AG04449 (cell line): Measurements from ENCODE around the gene ADIRF.

ENCODE experiments used
- CTCF ChIA-PET: fragments of 350-600 bp; formaldehyde crosslinking; extraction: SDS; loops from one replicate; lab custom pipeline; 2021; ENCODE audit warnings: antibody characterized with exemption; lab: Yijun Ruan, JAX
- POLR2A ChIA-PET: fragments of 400-600, 350-600 bp; formaldehyde crosslinking; extraction: SDS; loops from one replicate; lab custom pipeline; 2020; ENCODE audit warnings: antibody characterized with exemption, inconsistent platforms; lab: Yijun Ruan, JAX
- DNase-seq: peaks from one replicate; pipeline ENCODE4 v3.0.0-alpha.2; 2010; ENCODE audit warnings: low read depth, low spot score
- H3K4me3 ChIP-seq: 2 replicates; pipeline ENCODE4 v1.5.1; 2011; ENCODE audit warnings: low read depth, mild to moderate bottlenecking, control low read depth, low read length
- CTCF ChIP-seq: IDR thresholded peaks from one replicate; pipeline ENCODE4 v1.5.1; 2011; ENCODE audit warnings: mild to moderate bottlenecking, moderate library complexity, low read length, control low read depth, inconsistent platforms; ENCODE audit not compliant: insufficient read depth; ENCODE audit errors: missing control alignments

Gene ADIRF

GRCh38 chr10:86962981-86963310 is 5.3 kb upstream of the ADIRF start:
- DNase-seq: no peak
- POLR2A ChIA-PET: no interaction called here
- H3K4me3 ChIP-seq: no peak overlapping the region
- CTCF ChIA-PET: interaction anchor here (1.1 to 1.6 kb wide), 5 partner anchors 17 to 274 kb away, joined by 3 to 6 read pairs (median 5); no protein-coding TSS in a partner anchor
- TF ChIP-seq CTCF: no peak

GRCh38 chr10:86963341-86963919 is 4.9 kb upstream of the ADIRF start:
- CTCF ChIA-PET: interaction anchor here (0.8 to 1.6 kb wide), 6 partner anchors 17 to 275 kb away, joined by 3 to 6 read pairs (median 4); no protein-coding TSS in a partner anchor
- no peak for DNase-seq
- no peak for TF ChIP-seq CTCF
- POLR2A ChIA-PET: no interaction called here
- H3K4me3 ChIP-seq: no peak overlapping the region

- no peak for DNase-seq
- CTCF ChIA-PET: interaction anchor here (0.5 to 6.1 kb wide), 6 partner anchors 18 to 367 kb away, joined by 3 to 56 read pairs (median 4); no protein-coding TSS in a partner anchor
- no peak for TF ChIP-seq CTCF
- POLR2A ChIA-PET: no interaction called here
- H3K4me3 ChIP-seq: no peak overlapping the region
Observed at GRCh38 chr10:86964061-86964846, 4.0 kb upstream of the ADIRF start.

GRCh38 chr10:86964847-86965190 is 3.5 kb upstream of the ADIRF start:
- H3K4me3 ChIP-seq: no peak overlapping the region
- CTCF ChIA-PET: interaction anchor here (1.0 to 6.7 kb wide), 5 partner anchors 6 to 271 kb away, joined by 5 to 79 read pairs (median 24); partner anchors contain the start of genes MMRN2 and SNCG
- DNase-seq: no peak
- no peak for TF ChIP-seq CTCF
- POLR2A ChIA-PET: no interaction called here

- POLR2A ChIA-PET: interaction anchor here (0.6 kb wide), 1 partner anchor 21 kb away, joined by 3 read pairs; no protein-coding TSS in a partner anchor
- no peak for DNase-seq
- CTCF ChIA-PET: interaction anchor here (0.7 to 6.7 kb wide), 17 partner anchors 8 to 325 kb away, joined by 3 to 79 read pairs (median 4); partner anchors contain the start of genes MMRN2 and SNCG
- no peak for TF ChIP-seq CTCF
- H3K4me3 ChIP-seq: no peak overlapping the region
Observed at GRCh38 chr10:86965986-86966654, 2.2 kb upstream of the ADIRF start.
